DMS79 treated with DMSO at 0.1 percent for 48 hours (cell line): ENCODE measurements around the gene ARHGEF12.

Experiments used
- DNase-seq: peaks from one replicate; lab custom pipeline; 2025; lab: John Stamatoyannopoulos, UW

Gene ARHGEF12

GRCh38 chr11:120335908-120336640 is at the start of gene ARHGEF12:
Gene ARHGEF12, plus strand, starts transcription at chr11:120336413. Its CDS starts 831 bp downstream, at chr11:120337244.
- peak; percentile 92 for DNase-seq

- DNase-seq, result no peak
Measured at GRCh38 chr11:120288021-120288420, 48.2 kb upstream of the ARHGEF12 start.

- no peak for DNase-seq
Measured at GRCh38 chr11:120289426-120289825, 46.8 kb upstream of the ARHGEF12 start.

- no peak for DNase-seq
Measured at GRCh38 chr11:120290956-120291355, 45.3 kb upstream of the ARHGEF12 start.

- DNase-seq, result no peak
Measured at GRCh38 chr11:120293038-120293800, 43.0 kb upstream of the ARHGEF12 start.

GRCh38 chr11:120294096-120294495 is 42.1 kb upstream of the ARHGEF12 start:
- no peak for DNase-seq

GRCh38 chr11:120295099-120295498 is 41.1 kb upstream of the ARHGEF12 start:
- no peak for DNase-seq

DNA sequence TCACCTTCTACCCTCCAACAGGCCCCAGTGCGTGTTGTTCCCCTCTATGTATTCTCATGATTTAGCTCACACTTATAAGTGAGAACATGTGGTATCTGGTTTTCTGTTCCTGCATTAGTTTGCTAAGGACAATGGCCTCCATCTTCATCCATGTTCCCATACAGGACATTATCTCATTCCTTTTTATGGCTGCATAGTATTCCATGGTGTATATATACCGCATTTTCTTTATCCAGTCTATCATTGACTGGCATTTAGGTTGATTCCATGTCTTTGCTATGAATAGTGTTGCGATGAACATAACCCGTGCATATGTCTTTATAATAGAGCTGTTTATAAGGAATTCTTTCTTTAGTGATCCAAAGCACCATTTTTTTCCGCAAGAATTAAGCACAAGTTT is 39.7 kb upstream of the ARHGEF12 start:
- no peak for DNase-seq

DNA sequence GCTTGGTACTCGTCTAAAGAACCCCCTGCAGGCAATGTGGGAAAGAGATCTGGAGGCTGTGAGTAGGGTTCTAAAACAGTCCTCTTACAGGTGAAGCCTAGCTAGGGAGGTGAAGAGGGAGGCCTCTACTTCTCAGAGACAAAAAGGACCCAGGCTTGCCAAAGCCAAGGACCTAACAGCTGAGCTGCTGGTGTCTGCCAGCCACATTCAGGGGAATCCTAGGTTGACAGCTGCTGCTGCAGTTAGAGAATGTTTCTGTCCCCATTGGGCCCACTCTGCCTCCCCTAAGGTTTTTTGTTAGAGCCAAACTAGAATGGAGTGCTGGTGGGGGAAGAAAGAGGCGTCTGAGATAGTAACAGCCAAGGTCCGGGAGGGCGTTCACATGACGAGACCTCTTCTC is 37.8 kb upstream of the ARHGEF12 start:
- no peak for DNase-seq

DNA sequence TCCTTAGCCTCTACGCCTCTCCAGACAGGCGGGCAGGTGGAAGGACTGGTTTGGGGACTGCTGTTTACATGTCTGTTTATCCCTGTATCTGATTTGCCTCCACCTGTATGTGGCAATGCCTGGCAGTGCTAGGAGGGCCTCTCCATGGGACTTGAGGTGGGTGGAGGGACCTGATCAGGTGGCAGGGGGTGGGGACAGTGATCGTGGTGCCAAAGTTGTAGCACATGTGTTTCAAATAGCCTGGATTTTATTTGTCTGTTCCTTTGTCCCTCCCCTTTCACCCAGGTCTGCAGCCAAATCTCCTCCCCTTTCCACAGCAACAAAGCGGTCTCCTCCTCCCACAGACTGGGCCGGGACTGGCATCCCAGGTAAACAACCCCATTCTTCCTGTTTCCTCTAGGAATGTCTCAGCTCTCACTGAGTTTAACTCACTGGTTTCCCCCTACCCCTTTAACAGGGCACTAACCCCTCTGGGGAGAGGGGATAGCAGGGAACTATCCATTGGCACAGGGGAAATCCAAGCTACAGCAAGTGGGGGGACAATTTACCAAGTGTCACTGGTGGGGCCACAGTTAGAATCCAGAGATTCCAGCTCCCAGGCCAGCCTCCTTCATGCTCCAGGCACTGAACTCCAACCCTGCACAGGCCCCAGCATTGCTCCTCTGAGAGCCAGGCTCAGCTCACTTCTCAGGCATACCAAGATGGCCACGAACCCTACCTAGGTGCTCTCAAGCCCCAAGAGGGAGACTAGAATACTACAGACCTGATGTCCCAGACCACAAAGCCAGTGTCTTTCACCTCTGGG is 34.0 kb upstream of the ARHGEF12 start:
- DNase-seq, result peak; percentile 83

DNA sequence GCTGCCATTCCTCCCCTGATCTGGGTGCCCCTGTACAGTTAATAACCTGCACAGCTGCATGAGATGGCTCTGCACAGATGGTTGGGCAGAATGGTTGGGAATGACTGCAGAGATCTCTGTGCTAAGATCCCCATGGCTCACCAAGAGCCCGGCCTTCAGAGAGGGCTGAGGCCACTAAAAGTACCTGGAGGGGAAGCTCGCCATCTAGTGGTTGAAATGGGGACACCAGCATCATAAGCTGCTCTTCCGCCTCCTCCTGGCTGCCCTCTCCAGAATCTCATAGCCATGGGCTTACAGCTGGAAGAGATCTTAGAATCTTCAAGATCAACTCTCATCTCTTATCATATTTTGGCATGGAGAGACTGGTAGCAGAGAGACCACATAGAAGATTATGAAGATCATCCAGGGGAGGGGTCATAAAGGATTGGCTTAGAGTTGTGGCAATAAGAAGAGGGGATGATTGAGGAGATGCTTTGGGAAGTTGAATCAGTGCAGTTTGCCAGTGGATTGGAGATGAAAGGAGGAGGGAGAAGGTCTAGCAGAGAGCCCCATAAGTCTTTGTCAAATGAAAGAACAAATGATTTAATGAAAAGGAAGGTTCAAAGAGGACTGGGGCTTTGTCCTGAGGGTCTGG is 33.1 kb upstream of the ARHGEF12 start:
- DNase-seq, result peak; percentile 49

GRCh38 chr11:120304526-120304925 is 31.7 kb upstream of the ARHGEF12 start:
- no peak for DNase-seq

DNA sequence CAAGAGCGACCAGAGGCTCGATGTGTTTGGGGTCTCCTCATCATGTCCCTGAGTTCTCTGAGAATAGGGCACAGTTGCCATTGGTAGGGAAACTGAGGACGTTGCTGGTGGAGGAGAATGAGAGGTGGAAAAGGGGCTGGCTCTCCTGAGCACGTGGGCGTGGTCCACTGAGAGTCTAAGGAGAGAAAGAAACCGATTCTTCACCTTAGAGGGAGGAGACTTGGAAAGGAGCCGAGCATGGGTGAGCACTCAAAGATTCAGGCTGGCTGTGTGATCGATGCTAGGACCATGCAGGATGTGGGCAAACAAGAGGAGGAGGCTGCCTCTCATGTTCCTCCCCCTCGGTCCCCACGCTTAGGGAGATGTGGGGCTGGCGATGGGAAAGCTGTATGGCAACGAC is 30.9 kb upstream of the ARHGEF12 start:
- DNase-seq, result no peak

DNA sequence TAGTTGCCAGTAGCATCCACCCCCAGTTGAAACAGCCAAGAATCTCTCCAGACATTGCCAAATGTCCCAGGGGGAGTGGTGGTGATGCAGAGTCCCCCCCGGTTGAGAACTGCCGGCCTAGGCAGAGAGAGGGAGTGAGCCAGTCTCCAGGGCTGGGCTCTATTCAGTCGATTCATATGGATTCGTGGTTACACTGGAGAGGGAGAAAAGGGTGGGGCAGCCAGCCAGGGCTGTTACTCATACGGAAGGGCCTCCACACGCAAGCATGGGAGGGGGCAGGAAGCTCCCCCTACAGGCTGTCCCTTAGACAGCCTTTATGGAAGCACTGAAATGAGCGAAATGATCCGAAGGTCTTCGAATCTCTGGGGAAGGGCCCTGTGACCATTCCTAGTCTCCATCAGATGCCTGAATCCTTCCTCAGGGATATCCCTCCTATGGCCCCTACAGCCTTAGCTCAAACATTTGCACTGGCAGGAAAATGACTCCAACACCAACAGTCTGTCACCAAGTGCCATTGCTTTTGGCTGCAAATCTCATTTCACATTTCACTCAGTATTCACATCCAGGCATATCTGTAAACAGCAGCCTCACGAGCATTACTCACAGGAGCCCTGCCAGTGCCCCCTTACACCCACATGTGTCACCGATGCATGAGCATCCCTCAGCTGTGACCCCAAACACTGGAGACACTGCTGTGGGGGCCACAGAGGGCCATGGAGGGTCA is 29.5 kb upstream of the ARHGEF12 start:
- DNase-seq, result no peak

- no peak for DNase-seq
Measured at GRCh38 chr11:120307476-120307875, 28.7 kb upstream of the ARHGEF12 start.

DNA sequence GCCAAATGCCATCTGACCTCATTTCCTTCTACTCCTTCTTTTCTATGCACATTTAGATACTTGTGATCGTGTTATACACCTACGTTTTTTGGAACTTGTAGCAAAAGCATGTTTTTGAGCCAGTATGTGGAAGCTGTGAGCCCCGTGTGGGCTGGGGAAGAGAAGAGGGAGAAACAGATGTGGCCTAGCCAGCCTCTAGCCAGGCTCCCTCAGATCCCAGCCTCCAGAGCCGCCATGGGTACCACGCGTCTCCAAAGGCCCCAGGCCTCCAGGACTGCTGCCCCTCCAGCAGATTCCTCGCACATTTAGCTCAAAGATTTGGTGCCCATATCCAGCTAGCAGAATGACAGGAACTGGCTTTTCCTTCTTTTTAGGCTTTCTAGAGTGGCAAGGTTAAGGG is 28.1 kb upstream of the ARHGEF12 start:
- DNase-seq, result no peak

GRCh38 chr11:120310870-120311269 is 25.3 kb upstream of the ARHGEF12 start:
- DNase-seq, result no peak

GRCh38 chr11:120314861-120315260 is 21.4 kb upstream of the ARHGEF12 start:
- DNase-seq, result no peak

GRCh38 chr11:120316880-120317688 is 19.1 kb upstream of the ARHGEF12 start:
- peak; percentile 86 for DNase-seq

DNA sequence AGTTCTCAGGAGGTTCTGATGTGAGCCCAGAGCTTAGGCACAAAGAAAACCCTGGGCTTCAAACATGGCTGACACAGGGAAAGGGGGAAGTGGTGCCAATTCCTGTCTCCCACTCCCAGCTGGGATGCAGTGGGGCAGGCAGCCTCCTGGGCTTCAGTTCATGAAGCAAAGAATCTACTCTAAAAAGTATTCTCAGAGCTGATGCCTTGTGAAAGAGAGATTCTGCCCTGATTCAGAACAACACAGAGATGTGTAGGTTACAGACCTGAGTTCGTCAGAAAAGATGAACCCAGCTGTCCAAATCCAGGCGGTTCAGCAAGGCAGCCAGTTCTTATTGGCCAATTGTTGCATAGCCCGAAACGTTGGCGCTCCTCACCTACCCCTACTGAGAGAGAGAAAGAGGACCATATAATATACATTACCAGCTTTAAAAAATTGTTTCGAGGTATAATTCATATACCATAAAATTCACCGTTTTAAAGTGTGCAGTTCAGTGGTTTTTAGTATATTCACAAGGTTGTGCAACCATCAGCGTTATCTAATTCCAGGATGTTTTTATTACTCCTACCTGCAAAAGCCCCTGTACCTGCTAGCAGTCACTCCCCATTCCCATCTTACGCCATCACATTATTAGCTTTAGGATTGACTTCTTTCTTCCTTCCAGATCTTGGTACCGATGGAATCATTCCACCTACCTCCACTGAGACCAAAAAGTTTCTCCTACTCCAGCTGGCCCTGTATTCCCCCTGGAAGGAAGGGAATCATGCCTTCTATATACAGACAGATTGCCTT is 18.3 kb upstream of the ARHGEF12 start:
- DNase-seq, result no peak
